LNCaP clone FGC (cell line): ENCODE data around the gene SDC4.
A peak's percentile ranks its signal among the peaks of the same experiment; 100 is the strongest.

Source experiments
- DNase-seq: peaks from one replicate; pipeline ENCODE4 v3.0.0-alpha.2; 2011; ENCODE audit warnings: low read depth
- H3K4me3 ChIP-seq: 2 replicates; pipeline ENCODE4 v1.5.1; 2011; ENCODE audit warnings: mild to moderate bottlenecking, low read depth, low read length, control low read depth
- CTCF ChIP-seq: IDR thresholded peaks from 2 replicates; pipeline ENCODE4 v1.5.1; 2012; ENCODE audit warnings: mild to moderate bottlenecking; ENCODE audit not compliant: control insufficient read depth, insufficient read depth; ENCODE audit errors: extremely low read depth

SDC4 gene

GRCh38 chr20:45339084-45339483 is 9.1 kb downstream of the SDC4 start:
- no peak for TF ChIP-seq CTCF
- H3K4me3 ChIP-seq: no peak overlapping the region
- no peak for DNase-seq

GRCh38 chr20:45338121-45339030 is 9.8 kb downstream of the SDC4 start:
- no peak for DNase-seq
- no peak overlapping the region for H3K4me3 ChIP-seq
- TF ChIP-seq CTCF: no peak

GRCh38 chr20:45337367-45338120 is 10.7 kb downstream of the SDC4 start:
- TF ChIP-seq CTCF: no peak
- DNase-seq: no peak
- H3K4me3 ChIP-seq: no peak overlapping the region

- no peak for DNase-seq
- H3K4me3 ChIP-seq: no peak overlapping the region
- TF ChIP-seq CTCF: no peak
These were observed 11.5 kb downstream of the SDC4 start for GRCh38 chr20:45336530-45337366.

- no peak for TF ChIP-seq CTCF
- no peak for DNase-seq
- no peak overlapping the region for H3K4me3 ChIP-seq
These were observed 17.7 kb downstream of the SDC4 start for GRCh38 chr20:45330476-45330875.

GRCh38 chr20:45329497-45330319 is 18.5 kb downstream of the SDC4 start:
- DNase-seq: peak; percentile 62
- no peak overlapping the region for H3K4me3 ChIP-seq
- TF ChIP-seq CTCF: no peak
